Hematopoietic multipotent progenitor cell treated with erythropoietin and hydrocortisone succinate and interleukin-3 and kit ligand, for 15 days (in vitro differentiated cells): ENCODE measurements around the gene ACTG1.

ENCODE experiments used
- DNase-seq: peaks from one replicate; pipeline ENCODE4 v3.0.0-alpha.2; 2015; ENCODE audit warnings: low spot score

The ACTG1 gene

GRCh38 chr17:81545160-81545949 is 32.8 kb upstream of the ACTG1 start:
- no peak for DNase-seq

GRCh38 chr17:81544281-81544974 is 31.8 kb upstream of the ACTG1 start:
- DNase-seq = no peak

- DNase-seq = no peak
Observed at GRCh38 chr17:81543756-81544155, 31.2 kb upstream of the ACTG1 start.

GRCh38 chr17:81543339-81543675 is 30.7 kb upstream of the ACTG1 start:
- no peak for DNase-seq

- DNase-seq = no peak
Observed at GRCh38 chr17:81542431-81543338, 30.1 kb upstream of the ACTG1 start.

- no peak for DNase-seq
Observed at GRCh38 chr17:81541123-81541522, 28.5 kb upstream of the ACTG1 start.

GRCh38 chr17:81540676-81541027 is 28.1 kb upstream of the ACTG1 start:
- DNase-seq = no peak

- DNase-seq = no peak
Observed at GRCh38 chr17:81539961-81540675, 27.5 kb upstream of the ACTG1 start.

GRCh38 chr17:81539571-81539900 is 26.9 kb upstream of the ACTG1 start:
- no peak for DNase-seq

GRCh38 chr17:81538651-81539570 is 26.3 kb upstream of the ACTG1 start:
- DNase-seq = no peak

GRCh38 chr17:81537856-81538555 is 25.4 kb upstream of the ACTG1 start:
- no peak for DNase-seq

- no peak for DNase-seq
Observed at GRCh38 chr17:81537343-81537855, 24.8 kb upstream of the ACTG1 start.

- DNase-seq = peak; percentile 11
Observed at GRCh38 chr17:81536299-81537290, 24.0 kb upstream of the ACTG1 start.

- no peak for DNase-seq
Observed at GRCh38 chr17:81535480-81536298, 23.1 kb upstream of the ACTG1 start.

- no peak for DNase-seq
Observed at GRCh38 chr17:81535007-81535328, 22.4 kb upstream of the ACTG1 start.

GRCh38 chr17:81534157-81535006 is 21.8 kb upstream of the ACTG1 start:
- DNase-seq = no peak
